K562 (cell line): Measurements from ENCODE around the gene NDUFB10. TPM values are rescaled to one million over a fixed set of nuclear protein-coding genes. Genes with fewer than 3 reads are reported as not detected.
A peak's percentile ranks its signal among the peaks of the same experiment; 100 is the strongest.

Experiments used
- ARHGAP35 ChIP-seq: fragments of 450-650 bp; IDR thresholded peaks from 2 replicates; pipeline ENCODE4 v1.6.1; 2018; ENCODE audit not compliant: partially characterized antibody
- HNRNPL ChIP-seq: fragments of 200-400 bp; formaldehyde crosslinking; IDR thresholded peaks from 2 replicates; pipeline ENCODE4 v1.6.1; 2017; ENCODE audit warnings: low read depth, mild to moderate bottlenecking, low read length
- MAFG ChIP-seq: fragments of 450-650 bp; conservative IDR thresholded peaks from 2 replicates; pipeline ENCODE4 v1.6.1; 2016; ENCODE audit warnings: missing genetic modification characterization, missing compliant biosample characterization
- MYNN ChIP-seq, 2 experiments: sonication (generic); formaldehyde crosslinking in 1 of 2; IDR thresholded peaks; 2 replicates each; pipeline versions ENCODE4 v1.5.0 to v1.6.1; 2016 to 2020; ENCODE audit warnings: antibody characterized with exemption in 1 of 2, missing genetic modification reagents in 1 of 2
- NRF1 ChIP-seq, 2 experiments: fragments of 450-650 bp; IDR thresholded peaks in 1 of 2; conservative IDR thresholded peaks in 1 of 2; 2 replicates each; pipeline ENCODE4 v1.6.1; 2014; ENCODE audit warnings: mild to moderate bottlenecking in 2 of 2
- RBM25 ChIP-seq: fragments of 200-400 bp; formaldehyde crosslinking; IDR thresholded peaks from 2 replicates; pipeline ENCODE4 v1.6.1; 2018; ENCODE audit warnings: low read length, low read depth, moderate library complexity; ENCODE audit not compliant: severe bottlenecking
- SAFB ChIP-seq: fragments of 200-400 bp; formaldehyde crosslinking; IDR thresholded peaks from 2 replicates; pipeline ENCODE4 v1.6.1; 2017; ENCODE audit warnings: low read depth, low read length, borderline replicate concordance
- SIN3A ChIP-seq, 2 experiments: fragments of 150-350 bp in 1 of 2; IDR thresholded peaks; 2 replicates each; pipeline ENCODE4 v1.6.1; 2011 to 2016; ENCODE audit warnings: borderline replicate concordance in 2 of 2, low read depth in 2 of 2, low read length in 2 of 2, mild to moderate bottlenecking in 2 of 2, moderate library complexity in 2 of 2; ENCODE audit not compliant: control insufficient read depth in 1 of 2
- SMAD3 ChIP-seq: fragments of 450-650 bp; formaldehyde crosslinking; conservative IDR thresholded peaks from 2 replicates; pipeline ENCODE4 v1.4.0; 2020; ENCODE audit warnings: mild to moderate bottlenecking
- TRIM24 ChIP-seq, 2 experiments: fragments of 450-650 bp; IDR thresholded peaks; 2 replicates each; pipeline ENCODE4 v1.6.1; 2016
- ZFX ChIP-seq: sonication (generic); formaldehyde crosslinking; IDR thresholded peaks from 2 replicates; pipeline ENCODE4 v1.8.0; 2022; ENCODE audit warnings: mild to moderate bottlenecking, missing genetic modification reagents, moderate library complexity
- ZNF263 ChIP-seq: sonication (generic); formaldehyde crosslinking; IDR thresholded peaks from 2 replicates; pipeline ENCODE4 v1.8.0; 2022; ENCODE audit warnings: mild to moderate bottlenecking, missing genetic modification reagents, borderline replicate concordance
- polyA plus RNA-seq, 8 experiments: library from polyadenylated mRNA; depleted of rRNA in 4 of 8; stranded (reverse) in 5 of 8; unstranded in 3 of 8; fragments of >200 nt; fragmentation: Nextera tagmentation in 2 of 8; fragmentation: Illumina TruSeq in 1 of 8; extraction: Ambion mirVana in 2 of 8; extraction: Trizol in 1 of 8; gene quantifications; 2 replicates each; pipeline versions ENCODE4 v1.2.1 to v1.2.3, GENCODE V29; 2011 to 2014; ENCODE audit warnings: inconsistent platforms in 1 of 8, missing spikeins in 1 of 8
- total RNA-seq, 7 experiments: library from RNA; depleted of rRNA in 6 of 7; stranded (reverse); fragments of >200 nt in 6 of 7; fragmentation: Illumina TruSeq in 2 of 7; extraction: Trizol in 2 of 7; gene quantifications; 2 replicates each; pipeline versions ENCODE4 v1.2.1 to v1.2.3, GENCODE V29; 2011 to 2021; ENCODE audit warnings: low replicate concordance in 1 of 7
- TF ChIP-seq, protein P1 (sequence below): IDR thresholded peaks from 2 replicates; pipeline ENCODE4 v1.6.1; 2014; ENCODE audit warnings: antibody characterized with exemption
- TF ChIP-seq, protein P2 (sequence below): IDR thresholded peaks from 2 replicates; pipeline ENCODE4 v1.6.1; 2011; ENCODE audit warnings: borderline replicate concordance, low read depth, mild to moderate bottlenecking, moderate library complexity, low read length; ENCODE audit not compliant: insufficient read depth, poor library complexity, severe bottlenecking
- TF ChIP-seq, protein P3 (sequence below): sonication (generic); formaldehyde crosslinking; IDR thresholded peaks from 2 replicates; pipeline ENCODE4 v1.8.1; 2023; ENCODE audit warnings: mild to moderate bottlenecking, missing genetic modification reagents, moderate library complexity
- TF ChIP-seq, protein P4 (sequence below): conservative IDR thresholded peaks from 2 replicates; pipeline ENCODE4 v1.6.1; 2011; ENCODE audit warnings: low read depth, mild to moderate bottlenecking, low read length; ENCODE audit not compliant: control insufficient read depth
- TF ChIP-seq, protein P5 (sequence below), 2 experiments: fragments of 200-800 bp in 1 of 2; sonication (Bioruptor generic) in 1 of 2; sonication (generic) in 1 of 2; formaldehyde crosslinking in 1 of 2; IDR thresholded peaks in 1 of 2; conservative IDR thresholded peaks in 1 of 2; 2 replicates each; pipeline versions ENCODE4 v1.5.0 to v1.6.1; 2016 to 2020; ENCODE audit warnings: missing compliant biosample characterization in 1 of 2, missing genetic modification characterization in 1 of 2, missing genetic modification reagents in 1 of 2

The NDUFB10 gene
- total and polyA plus RNA-seq, 9 of the 15 experiments (the other 6 are each of a cell fraction or from before 2014, with no cell fraction given): 69.3 to 527 (median 161) TPM

DNA sequence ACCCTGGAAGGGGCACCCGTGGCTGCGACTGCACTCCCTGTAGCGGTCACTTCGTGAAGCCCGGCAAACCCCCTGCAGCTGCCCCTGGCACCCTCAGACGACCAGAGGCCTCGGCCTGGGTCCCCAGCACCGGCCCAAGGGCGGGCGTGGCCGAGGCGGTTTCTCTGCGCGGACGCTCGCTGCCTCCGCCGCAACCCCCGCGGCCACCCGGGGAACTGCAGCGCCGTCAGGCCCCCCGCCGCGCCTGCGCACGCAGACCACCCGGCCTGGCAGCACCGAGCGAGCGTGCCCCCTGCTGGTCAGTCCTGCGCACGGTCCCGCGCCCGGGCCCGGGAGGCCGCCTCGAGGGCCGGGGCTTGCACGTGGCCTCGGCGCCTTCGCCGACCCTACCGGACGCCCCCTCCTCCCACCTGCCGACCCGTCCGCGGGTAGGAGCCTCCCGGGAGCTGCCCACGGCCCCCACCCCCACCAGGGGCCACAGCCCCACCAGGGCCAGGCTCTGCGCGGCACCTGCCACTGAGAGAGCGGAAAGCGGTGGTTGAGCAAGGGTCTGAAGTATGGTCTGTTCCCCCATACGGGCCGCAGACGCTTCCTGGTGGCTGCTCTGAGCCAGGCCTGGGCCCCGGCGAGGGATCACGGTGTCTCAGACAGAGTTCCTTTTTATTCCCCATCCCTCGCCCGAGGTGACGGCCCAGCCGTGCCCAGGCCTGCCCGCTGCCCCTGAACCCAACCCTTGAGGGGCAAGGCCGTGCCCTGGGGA is 29.6 kb upstream of the NDUFB10 start (continued):
- TF ChIP-seq, protein P1, sequence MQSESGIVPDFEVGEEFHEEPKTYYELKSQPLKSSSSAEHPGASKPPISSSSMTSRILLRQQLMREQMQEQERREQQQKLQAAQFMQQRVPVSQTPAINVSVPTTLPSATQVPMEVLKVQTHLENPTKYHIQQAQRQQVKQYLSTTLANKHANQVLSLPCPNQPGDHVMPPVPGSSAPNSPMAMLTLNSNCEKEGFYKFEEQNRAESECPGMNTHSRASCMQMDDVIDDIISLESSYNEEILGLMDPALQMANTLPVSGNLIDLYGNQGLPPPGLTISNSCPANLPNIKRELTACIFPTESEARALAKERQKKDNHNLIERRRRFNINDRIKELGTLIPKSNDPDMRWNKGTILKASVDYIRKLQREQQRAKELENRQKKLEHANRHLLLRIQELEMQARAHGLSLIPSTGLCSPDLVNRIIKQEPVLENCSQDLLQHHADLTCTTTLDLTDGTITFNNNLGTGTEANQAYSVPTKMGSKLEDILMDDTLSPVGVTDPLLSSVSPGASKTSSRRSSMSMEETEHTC: 0 out of 2 replicates have a peak, but pooled peaks have one; percentile 15
- TF ChIP-seq, protein P2, sequence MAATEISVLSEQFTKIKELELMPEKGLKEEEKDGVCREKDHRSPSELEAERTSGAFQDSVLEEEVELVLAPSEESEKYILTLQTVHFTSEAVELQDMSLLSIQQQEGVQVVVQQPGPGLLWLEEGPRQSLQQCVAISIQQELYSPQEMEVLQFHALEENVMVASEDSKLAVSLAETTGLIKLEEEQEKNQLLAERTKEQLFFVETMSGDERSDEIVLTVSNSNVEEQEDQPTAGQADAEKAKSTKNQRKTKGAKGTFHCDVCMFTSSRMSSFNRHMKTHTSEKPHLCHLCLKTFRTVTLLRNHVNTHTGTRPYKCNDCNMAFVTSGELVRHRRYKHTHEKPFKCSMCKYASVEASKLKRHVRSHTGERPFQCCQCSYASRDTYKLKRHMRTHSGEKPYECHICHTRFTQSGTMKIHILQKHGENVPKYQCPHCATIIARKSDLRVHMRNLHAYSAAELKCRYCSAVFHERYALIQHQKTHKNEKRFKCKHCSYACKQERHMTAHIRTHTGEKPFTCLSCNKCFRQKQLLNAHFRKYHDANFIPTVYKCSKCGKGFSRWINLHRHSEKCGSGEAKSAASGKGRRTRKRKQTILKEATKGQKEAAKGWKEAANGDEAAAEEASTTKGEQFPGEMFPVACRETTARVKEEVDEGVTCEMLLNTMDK: peak; percentile 58
- TF ChIP-seq MAFG (tag) (no peak), NRF1 (conservative IDR thresholded peaks at IDR 0.05 in 1 of 2, IDR thresholded peaks at IDR 0.05 in 1 of 2) (peak; percentile 93 to 94), ARHGAP35 (no peak), SAFB (0 out of 2 replicates have a peak, but pooled peaks have one; percentile 39), SIN3A (IDR thresholded peaks at IDR 0.05; ENCODE audit: borderline replicate concordance in 2 of 2, control insufficient read depth in 1 of 2, low read depth in 2 of 2, low read length in 2 of 2) (peak in 1 of 2 experiments; percentile 66; a peak in 1 of 4 replicates), HNRNPL (peak; percentile 65; the same call in 1 of the 2 replicates), TRIM24 (IDR thresholded peaks at IDR 0.05) (no peak), ZFX (CRISPR knock-in tag) (peak; percentile 91), ZNF263 (CRISPR knock-in tag) (no peak), RBM25 (peak; percentile 68), SMAD3 (CRISPR knock-in tag) (no peak), MYNN (IDR thresholded peaks at IDR 0.05) (0 out of 2 replicates have a peak, but pooled peaks have one; percentile 17), MYNN (CRISPR knock-in tag; IDR thresholded peaks at IDR 0.05) (no peak)
- TF ChIP-seq, protein P3, sequence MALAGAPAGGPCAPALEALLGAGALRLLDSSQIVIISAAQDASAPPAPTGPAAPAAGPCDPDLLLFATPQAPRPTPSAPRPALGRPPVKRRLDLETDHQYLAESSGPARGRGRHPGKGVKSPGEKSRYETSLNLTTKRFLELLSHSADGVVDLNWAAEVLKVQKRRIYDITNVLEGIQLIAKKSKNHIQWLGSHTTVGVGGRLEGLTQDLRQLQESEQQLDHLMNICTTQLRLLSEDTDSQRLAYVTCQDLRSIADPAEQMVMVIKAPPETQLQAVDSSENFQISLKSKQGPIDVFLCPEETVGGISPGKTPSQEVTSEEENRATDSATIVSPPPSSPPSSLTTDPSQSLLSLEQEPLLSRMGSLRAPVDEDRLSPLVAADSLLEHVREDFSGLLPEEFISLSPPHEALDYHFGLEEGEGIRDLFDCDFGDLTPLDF: peak; percentile 87
- TF ChIP-seq, protein P4, sequence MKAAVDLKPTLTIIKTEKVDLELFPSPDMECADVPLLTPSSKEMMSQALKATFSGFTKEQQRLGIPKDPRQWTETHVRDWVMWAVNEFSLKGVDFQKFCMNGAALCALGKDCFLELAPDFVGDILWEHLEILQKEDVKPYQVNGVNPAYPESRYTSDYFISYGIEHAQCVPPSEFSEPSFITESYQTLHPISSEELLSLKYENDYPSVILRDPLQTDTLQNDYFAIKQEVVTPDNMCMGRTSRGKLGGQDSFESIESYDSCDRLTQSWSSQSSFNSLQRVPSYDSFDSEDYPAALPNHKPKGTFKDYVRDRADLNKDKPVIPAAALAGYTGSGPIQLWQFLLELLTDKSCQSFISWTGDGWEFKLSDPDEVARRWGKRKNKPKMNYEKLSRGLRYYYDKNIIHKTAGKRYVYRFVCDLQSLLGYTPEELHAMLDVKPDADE: peak; percentile 63; the same call in 1 of the 2 replicates
- TF ChIP-seq, protein P5, sequence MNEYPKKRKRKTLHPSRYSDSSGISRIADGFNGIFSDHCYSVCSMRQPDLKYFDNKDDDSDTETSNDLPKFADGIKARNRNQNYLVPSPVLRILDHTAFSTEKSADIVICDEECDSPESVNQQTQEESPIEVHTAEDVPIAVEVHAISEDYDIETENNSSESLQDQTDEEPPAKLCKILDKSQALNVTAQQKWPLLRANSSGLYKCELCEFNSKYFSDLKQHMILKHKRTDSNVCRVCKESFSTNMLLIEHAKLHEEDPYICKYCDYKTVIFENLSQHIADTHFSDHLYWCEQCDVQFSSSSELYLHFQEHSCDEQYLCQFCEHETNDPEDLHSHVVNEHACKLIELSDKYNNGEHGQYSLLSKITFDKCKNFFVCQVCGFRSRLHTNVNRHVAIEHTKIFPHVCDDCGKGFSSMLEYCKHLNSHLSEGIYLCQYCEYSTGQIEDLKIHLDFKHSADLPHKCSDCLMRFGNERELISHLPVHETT (CRISPR knock-in tag; conservative IDR thresholded peaks at IDR 0.05 in 1 of 2, IDR thresholded peaks at IDR 0.05 in 1 of 2): no peak
